ENCODE data around the gene PDE4D.

Gene PDE4D

GRCh38 chr5:58944221-58944620, 949.3 kb downstream of the PDE4D start:
- H3K4me3 ChIP-seq (replicated peaks; ENCODE audit: low read depth, low read length) = no peak overlapping the region

GRCh38 chr5:58940446-58940845, 953.1 kb downstream of the PDE4D start:
- Histone ChIP-seq H3K4me3 (replicated peaks; ENCODE audit: low read depth, low read length) (no peak overlapping the region), H3K36me3 (ENCODE audit: control insufficient read depth, insufficient read depth, low read length) (no peaks in the 10 kb centered on the region), H3K27me3 (replicated peaks; ENCODE audit: control insufficient read depth, insufficient read depth, low read length) (no peaks in the 10 kb centered on the region; the same call in 1 of the 2 replicates)
- no peak for DNase-seq (ENCODE audit: extremely low read depth, insufficient read length)
- no peak for TF ChIP-seq CTCF (IDR thresholded peaks at IDR 0.05; ENCODE audit: insufficient read depth, low read length, poor library complexity, severe bottlenecking)

More at GRCh38 chr5:58944221-58944620, 949.3 kb downstream of the PDE4D start:
- TF ChIP-seq CTCF (IDR thresholded peaks at IDR 0.05; ENCODE audit: insufficient read depth, low read length, poor library complexity, severe bottlenecking) = no peak
- Histone ChIP-seq H3K27me3 (replicated peaks; ENCODE audit: control insufficient read depth, insufficient read depth, low read length) (no peaks in the 10 kb centered on the region; the same call in 1 of the 2 replicates), H3K36me3 (ENCODE audit: control insufficient read depth, insufficient read depth, low read length) (no peaks in the 10 kb centered on the region)
- no peak for DNase-seq (ENCODE audit: extremely low read depth, insufficient read length)

DNA sequence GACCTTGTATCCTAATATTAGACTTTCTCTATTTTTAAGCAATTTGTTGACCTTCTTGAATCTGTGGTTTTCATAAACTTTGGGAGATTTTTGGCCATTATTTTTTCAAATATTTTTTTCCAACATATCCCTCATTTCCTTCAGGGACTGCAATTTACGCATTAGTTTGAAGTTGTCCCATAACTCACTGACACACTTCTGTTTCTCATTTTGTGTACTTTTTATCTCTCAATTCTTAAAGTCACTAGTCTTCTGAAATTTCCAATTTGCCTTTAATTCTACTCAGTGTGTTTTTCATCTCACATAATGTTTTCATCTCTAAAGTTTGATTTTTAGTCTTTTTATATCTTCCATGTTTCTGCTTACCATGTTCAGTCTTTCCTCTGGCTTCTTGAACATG, 953.9 kb downstream of the PDE4D start:
- Histone ChIP-seq H3K27me3 (replicated peaks; ENCODE audit: control insufficient read depth, insufficient read depth, low read length) (no peaks in the 10 kb centered on the region; the same call in 1 of the 2 replicates), H3K36me3 (ENCODE audit: control insufficient read depth, insufficient read depth, low read length) (no peaks in the 10 kb centered on the region), H3K4me3 (replicated peaks; ENCODE audit: low read depth, low read length) (no peak overlapping the region)
- TF ChIP-seq CTCF (IDR thresholded peaks at IDR 0.05; ENCODE audit: insufficient read depth, low read length, poor library complexity, severe bottlenecking) = no peak
- no peak for DNase-seq (ENCODE audit: extremely low read depth, insufficient read length)

GRCh38 chr5:58938563-58939424, 954.7 kb downstream of the PDE4D start:
- Histone ChIP-seq H3K36me3 (ENCODE audit: control insufficient read depth, insufficient read depth, low read length) (no peaks in the 10 kb centered on the region), H3K4me3 (replicated peaks; ENCODE audit: low read depth, low read length) (no peak overlapping the region), H3K27me3 (replicated peaks; ENCODE audit: control insufficient read depth, insufficient read depth, low read length) (no peaks in the 10 kb centered on the region; the same call in 1 of the 2 replicates)
- DNase-seq (ENCODE audit: extremely low read depth, insufficient read length) = no peak
- TF ChIP-seq CTCF (IDR thresholded peaks at IDR 0.05; ENCODE audit: insufficient read depth, low read length, poor library complexity, severe bottlenecking) = no peak

DNA sequence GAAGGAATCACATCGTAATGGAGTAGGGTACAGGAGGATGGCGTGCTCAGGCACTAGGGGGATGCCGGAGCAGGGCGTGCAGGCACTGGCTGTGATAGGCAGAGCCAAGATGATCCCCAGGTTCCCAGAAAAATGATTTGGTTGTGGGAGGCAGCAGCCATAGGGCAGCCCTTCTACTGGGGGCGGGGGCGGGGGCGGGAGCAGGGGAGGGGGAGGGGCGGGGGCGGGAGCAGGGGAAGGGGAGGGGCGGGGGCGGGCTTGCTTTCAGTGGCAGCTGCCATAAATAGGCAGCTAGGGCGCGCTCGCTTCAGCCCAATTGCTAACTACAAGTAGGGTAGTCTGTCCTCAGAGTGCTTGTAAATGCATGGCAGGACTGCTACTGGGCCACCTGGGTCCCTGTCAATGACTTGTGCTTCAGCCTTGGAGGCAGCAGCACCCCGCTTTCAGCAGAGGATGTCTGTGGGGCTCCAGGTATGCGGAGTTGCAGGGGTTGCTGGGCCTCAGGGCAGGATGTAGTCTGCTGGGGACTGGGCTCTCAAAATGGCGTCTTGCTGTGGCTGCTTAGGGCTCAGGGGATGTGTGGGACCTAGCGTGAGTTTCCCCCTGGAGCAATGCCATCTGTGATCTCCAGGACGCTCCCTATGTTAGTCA, 956.4 kb downstream of the PDE4D start:
- no peak overlapping the region for H3K4me3 ChIP-seq (replicated peaks; ENCODE audit: low read depth, low read length)
- no peak for DNase-seq (ENCODE audit: extremely low read depth, insufficient read length)
- no peaks in the 10 kb centered on the region for H3K36me3 ChIP-seq (ENCODE audit: control insufficient read depth, insufficient read depth, low read length)
- TF ChIP-seq CTCF (IDR thresholded peaks at IDR 0.05; ENCODE audit: insufficient read depth, low read length, poor library complexity, severe bottlenecking) = no peak
- no peaks in the 10 kb centered on the region; the same call in 1 of the 2 replicates for H3K27me3 ChIP-seq (replicated peaks; ENCODE audit: control insufficient read depth, insufficient read depth, low read length)
